Measurements from ENCODE around the gene XRCC4.
"Not testable (repeated sequence)": the region's sequence is repeated elsewhere in the genome, so short reads cannot be mapped to it uniquely, and the experiment has no call there.

GRCh38 chr5:83257684-83258083 lies 180.3 kb downstream of the XRCC4 start:
- not testable (repeated sequence) for TF ChIP-seq CTCF (IDR thresholded peaks at IDR 0.05; ENCODE audit: poor library complexity, severe bottlenecking); POLR2AphosphoS5 (IDR thresholded peaks at IDR 0.05); EP300 (conservative IDR thresholded peaks at IDR 0.05; ENCODE audit: poor library complexity, severe bottlenecking); TAF1 (IDR thresholded peaks at IDR 0.05; ENCODE audit: low read depth)
